Measurements from ENCODE around the gene TBC1D9B. TPM values are rescaled to one million over a fixed set of nuclear protein-coding genes. Genes with fewer than 3 reads are reported as not detected.

TBC1D9B gene
- total RNA-seq, 1 experiment from 2014 or later: 66.0 TPM

DNA sequence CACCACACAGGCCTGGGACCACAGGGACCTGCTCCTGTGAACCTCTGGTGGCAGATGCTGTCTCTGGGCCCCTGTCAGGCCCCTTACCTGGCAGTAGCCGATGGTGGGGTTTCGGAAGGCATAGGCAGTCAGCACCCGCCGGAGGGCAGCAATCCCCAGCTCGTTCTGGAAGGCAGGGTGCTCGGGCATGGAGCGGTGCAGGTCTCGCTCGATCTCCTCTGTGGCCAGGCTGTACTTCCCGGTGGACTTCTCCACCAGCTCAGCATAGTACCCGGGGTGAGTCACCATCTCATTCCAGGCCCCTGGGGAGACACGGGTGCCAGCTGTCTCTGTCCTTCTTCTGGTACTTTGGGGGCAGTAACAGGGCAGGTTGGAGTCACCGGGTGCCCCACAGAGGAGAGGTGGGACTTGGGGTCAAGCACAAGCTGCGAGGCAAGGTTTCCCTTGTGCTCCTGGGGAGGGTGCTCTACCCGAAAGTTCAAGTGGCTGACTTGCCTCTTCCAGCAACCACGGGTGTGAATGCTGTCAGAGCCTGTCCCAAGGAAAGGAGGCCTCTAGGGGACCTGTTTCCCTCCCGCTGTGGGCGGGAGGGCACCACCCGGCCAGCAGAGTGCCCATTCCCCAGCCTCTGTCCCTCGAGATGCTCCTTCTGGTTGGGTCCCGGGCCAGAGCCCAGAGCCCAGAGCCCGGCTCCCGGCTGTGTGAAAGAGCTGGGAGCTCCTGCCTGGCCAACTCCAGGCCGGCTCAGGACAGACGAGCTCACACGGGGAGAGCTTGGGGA lies 29.3 kb downstream of the TBC1D9B start:
- H3K79me2 ChIP-seq (ENCODE audit: low read length): no peaks in the 10 kb centered on the region
- no peaks in the 10 kb centered on the region for H3K9me2 ChIP-seq (replicated peaks; ENCODE audit: insufficient read depth, low read length)
- no peak overlapping the region for H3K4me2 ChIP-seq (ENCODE audit: low read depth, low read length, poor library complexity, severe bottlenecking)
- DNase-seq: no peak
- H3K27me3 ChIP-seq (ENCODE audit: low read length): no peaks in the 10 kb centered on the region
- no peak overlapping the region for H2AFZ ChIP-seq (ENCODE audit: low read length)
- H3K4me3 ChIP-seq (ENCODE audit: low read length): no peak overlapping the region
- no peaks in the 10 kb centered on the region for H3K9me3 ChIP-seq (ENCODE audit: low read length)
- H4K20me1 ChIP-seq (ENCODE audit: insufficient read depth, low read depth, low read length): no peaks in the 10 kb centered on the region
- H3K9ac ChIP-seq (ENCODE audit: low read length): no peak overlapping the region
- no peak overlapping the region for H3K27ac ChIP-seq (ENCODE audit: low read length)
- H3K4me1 ChIP-seq (ENCODE audit: low read length): no peaks in the 10 kb centered on the region
- H3K36me3 ChIP-seq (ENCODE audit: insufficient read depth, low read length): peaks cover 11% of the 10 kb centered on the region

- H3K36me3 ChIP-seq (ENCODE audit: insufficient read depth, low read length): peaks cover 8% of the 10 kb centered on the region
These were observed 31.1 kb downstream of the TBC1D9B start for GRCh38 chr5:179876610-179876952.

DNA sequence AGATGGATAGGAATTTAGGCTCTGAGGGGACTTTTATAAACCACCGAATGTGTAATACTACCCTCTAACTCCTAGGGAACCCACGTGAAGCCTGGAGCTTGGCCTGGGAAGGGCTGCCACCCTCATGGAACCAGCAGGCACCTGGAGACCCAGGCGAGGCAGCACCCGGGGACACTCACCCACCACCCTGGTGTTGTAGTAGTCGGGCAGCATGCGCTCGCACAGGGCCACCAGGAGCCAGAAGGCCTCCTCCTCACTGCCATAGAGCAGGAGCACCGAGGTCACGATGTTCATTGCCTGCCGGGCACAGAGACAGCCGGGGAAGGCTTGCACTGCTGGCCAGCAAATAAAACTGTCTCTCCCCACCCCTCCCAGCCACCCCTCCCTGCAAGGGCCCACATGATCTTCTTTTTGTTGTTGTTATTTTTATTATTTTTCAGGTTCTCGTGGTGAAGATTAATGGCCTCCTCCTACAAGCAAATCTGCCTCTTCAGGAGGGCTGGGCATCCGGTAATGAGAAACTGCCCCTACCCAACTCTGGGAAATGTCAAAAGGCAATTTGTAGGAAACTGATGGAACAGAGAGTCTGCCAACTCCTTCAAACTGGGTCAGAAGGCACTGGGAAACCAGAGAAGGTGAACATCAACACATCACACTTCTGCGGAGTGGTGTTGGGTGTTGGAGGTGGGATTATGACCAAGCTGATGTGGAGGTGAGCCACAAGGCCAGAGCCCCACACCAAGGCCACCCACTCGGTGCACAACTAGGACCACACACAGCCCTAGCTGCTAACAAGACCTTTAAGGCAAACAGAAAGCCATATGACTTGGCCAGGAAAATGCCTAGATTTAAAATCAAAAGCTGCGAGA lies 31.7 kb downstream of the TBC1D9B start:
- H3K27ac ChIP-seq (ENCODE audit: low read length): no peak overlapping the region
- no peak overlapping the region for H3K9ac ChIP-seq (ENCODE audit: low read length)
- no peaks in the 10 kb centered on the region for H3K79me2 ChIP-seq (ENCODE audit: low read length)
- no peaks in the 10 kb centered on the region for H4K20me1 ChIP-seq (ENCODE audit: insufficient read depth, low read depth, low read length)
- H3K4me2 ChIP-seq (ENCODE audit: low read depth, low read length, poor library complexity, severe bottlenecking): no peak overlapping the region
- DNase-seq: no peak
- no peaks in the 10 kb centered on the region for H3K27me3 ChIP-seq (ENCODE audit: low read length)
- H3K9me2 ChIP-seq (replicated peaks; ENCODE audit: insufficient read depth, low read length): no peaks in the 10 kb centered on the region
- no peak overlapping the region for H2AFZ ChIP-seq (ENCODE audit: low read length)
- no peaks in the 10 kb centered on the region for H3K4me1 ChIP-seq (ENCODE audit: low read length)
- H3K36me3 ChIP-seq (ENCODE audit: insufficient read depth, low read length): peaks cover 5% of the 10 kb centered on the region; the same call in 1 of the 2 replicates
- H3K9me3 ChIP-seq (ENCODE audit: low read length): no peaks in the 10 kb centered on the region
- no peak overlapping the region for H3K4me3 ChIP-seq (ENCODE audit: low read length)

More at GRCh38 chr5:179876610-179876952, 31.1 kb downstream of the TBC1D9B start:
- H3K27ac ChIP-seq (ENCODE audit: low read length): no peak overlapping the region
- no peaks in the 10 kb centered on the region for H3K27me3 ChIP-seq (ENCODE audit: low read length)
- H3K4me2 ChIP-seq (ENCODE audit: low read depth, low read length, poor library complexity, severe bottlenecking): no peak overlapping the region
- no peak overlapping the region for H3K9ac ChIP-seq (ENCODE audit: low read length)
- no peak overlapping the region for H2AFZ ChIP-seq (ENCODE audit: low read length)
- H4K20me1 ChIP-seq (ENCODE audit: insufficient read depth, low read depth, low read length): no peaks in the 10 kb centered on the region
- H3K9me3 ChIP-seq (ENCODE audit: low read length): no peaks in the 10 kb centered on the region
- DNase-seq: no peak
- H3K9me2 ChIP-seq (replicated peaks; ENCODE audit: insufficient read depth, low read length): no peaks in the 10 kb centered on the region
- no peak overlapping the region for H3K4me3 ChIP-seq (ENCODE audit: low read length)
- H3K4me1 ChIP-seq (ENCODE audit: low read length): no peaks in the 10 kb centered on the region
- H3K79me2 ChIP-seq (ENCODE audit: low read length): no peaks in the 10 kb centered on the region

GRCh38 chr5:179874536-179875292 lies 33.0 kb downstream of the TBC1D9B start:
- Histone ChIP-seq H4K20me1 (ENCODE audit: insufficient read depth, low read depth, low read length) (no peaks in the 10 kb centered on the region), H3K4me3 (ENCODE audit: low read length) (no peak overlapping the region), H3K9ac (ENCODE audit: low read length) (no peak overlapping the region), H3K27ac (ENCODE audit: low read length) (no peak overlapping the region), H3K36me3 (ENCODE audit: insufficient read depth, low read length) (peaks cover 8% of the 10 kb centered on the region; the same call in 1 of the 2 replicates), H3K4me2 (ENCODE audit: low read depth, low read length, poor library complexity, severe bottlenecking) (no peak overlapping the region), H3K79me2 (ENCODE audit: low read length) (no peaks in the 10 kb centered on the region), H2AFZ (ENCODE audit: low read length) (no peak overlapping the region), H3K9me2 (replicated peaks; ENCODE audit: insufficient read depth, low read length) (no peaks in the 10 kb centered on the region), H3K4me1 (ENCODE audit: low read length) (no peaks in the 10 kb centered on the region), H3K27me3 (ENCODE audit: low read length) (no peaks in the 10 kb centered on the region), H3K9me3 (ENCODE audit: low read length) (no peaks in the 10 kb centered on the region)
- no peak for DNase-seq

DNA sequence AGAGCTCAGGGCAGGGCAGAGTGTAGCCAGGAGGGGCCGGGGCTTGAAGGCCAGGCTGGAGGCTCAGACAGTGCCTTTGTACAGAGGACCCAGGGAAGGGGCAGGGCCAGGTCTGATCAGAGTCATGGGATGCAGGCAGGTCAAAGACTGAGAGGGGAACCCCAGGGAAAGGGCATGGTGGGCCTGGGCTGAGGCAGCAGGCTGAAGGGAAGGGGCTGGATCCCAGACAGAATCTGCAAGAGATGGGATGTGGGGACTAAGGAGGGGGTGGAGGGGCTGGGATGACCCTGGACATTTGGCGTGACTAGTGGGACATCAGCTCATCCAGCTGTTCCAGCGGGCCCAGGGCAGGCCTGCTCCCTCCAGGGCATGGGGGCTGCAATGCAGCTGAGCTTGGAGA lies 33.6 kb downstream of the TBC1D9B start:
- H3K27me3 ChIP-seq (ENCODE audit: low read length): no peaks in the 10 kb centered on the region
- H3K9me3 ChIP-seq (ENCODE audit: low read length): no peaks in the 10 kb centered on the region
- no peak overlapping the region for H3K4me2 ChIP-seq (ENCODE audit: low read depth, low read length, poor library complexity, severe bottlenecking)
- DNase-seq: no peak
- no peak overlapping the region for H2AFZ ChIP-seq (ENCODE audit: low read length)
- no peaks in the 10 kb centered on the region for H4K20me1 ChIP-seq (ENCODE audit: insufficient read depth, low read depth, low read length)
- no peaks in the 10 kb centered on the region for H3K9me2 ChIP-seq (replicated peaks; ENCODE audit: insufficient read depth, low read length)
- no peak overlapping the region for H3K4me3 ChIP-seq (ENCODE audit: low read length)
- peaks cover 8% of the 10 kb centered on the region; the same call in 1 of the 2 replicates for H3K36me3 ChIP-seq (ENCODE audit: insufficient read depth, low read length)
- H3K79me2 ChIP-seq (ENCODE audit: low read length): no peaks in the 10 kb centered on the region
- no peaks in the 10 kb centered on the region for H3K4me1 ChIP-seq (ENCODE audit: low read length)
- no peak overlapping the region for H3K9ac ChIP-seq (ENCODE audit: low read length)
- no peak overlapping the region for H3K27ac ChIP-seq (ENCODE audit: low read length)

DNA sequence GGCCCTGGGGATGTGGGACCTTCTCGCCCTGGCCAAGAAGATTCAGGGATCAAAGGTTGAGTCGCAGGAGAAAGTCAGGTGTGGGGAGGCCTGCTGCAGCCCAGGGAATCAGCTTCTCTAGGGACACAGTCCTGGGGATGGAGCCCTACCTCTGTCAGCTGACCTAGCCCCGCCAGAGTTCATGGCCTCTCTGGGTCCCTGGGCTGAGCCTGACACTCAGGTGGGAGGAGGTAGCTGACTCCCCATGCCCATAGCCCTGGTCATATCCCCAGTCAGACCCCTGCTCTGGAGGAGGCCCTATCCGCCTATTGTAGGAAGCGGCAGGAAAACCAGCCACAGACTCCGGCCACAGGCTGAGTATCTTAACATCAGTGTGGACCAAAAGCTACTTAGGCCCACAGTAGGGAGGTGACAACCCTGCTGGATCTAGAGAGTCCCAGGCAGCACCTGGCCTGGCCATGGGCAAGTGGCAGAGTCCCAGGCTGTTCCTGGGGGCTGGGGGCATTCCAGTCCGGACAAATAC lies 34.0 kb downstream of the TBC1D9B start:
- no peaks in the 10 kb centered on the region for H3K79me2 ChIP-seq (ENCODE audit: low read length)
- H3K4me3 ChIP-seq (ENCODE audit: low read length): no peak overlapping the region
- H3K4me2 ChIP-seq (ENCODE audit: low read depth, low read length, poor library complexity, severe bottlenecking): no peak overlapping the region
- no peaks in the 10 kb centered on the region for H3K9me3 ChIP-seq (ENCODE audit: low read length)
- no peaks in the 10 kb centered on the region for H4K20me1 ChIP-seq (ENCODE audit: insufficient read depth, low read depth, low read length)
- peaks cover 8% of the 10 kb centered on the region; the same call in 1 of the 2 replicates for H3K36me3 ChIP-seq (ENCODE audit: insufficient read depth, low read length)
- no peak for DNase-seq
- H3K4me1 ChIP-seq (ENCODE audit: low read length): no peaks in the 10 kb centered on the region
- no peaks in the 10 kb centered on the region for H3K27me3 ChIP-seq (ENCODE audit: low read length)
- H3K9me2 ChIP-seq (replicated peaks; ENCODE audit: insufficient read depth, low read length): no peaks in the 10 kb centered on the region
- H3K27ac ChIP-seq (ENCODE audit: low read length): no peak overlapping the region
- no peak overlapping the region for H3K9ac ChIP-seq (ENCODE audit: low read length)
- H2AFZ ChIP-seq (ENCODE audit: low read length): no peak overlapping the region

DNA sequence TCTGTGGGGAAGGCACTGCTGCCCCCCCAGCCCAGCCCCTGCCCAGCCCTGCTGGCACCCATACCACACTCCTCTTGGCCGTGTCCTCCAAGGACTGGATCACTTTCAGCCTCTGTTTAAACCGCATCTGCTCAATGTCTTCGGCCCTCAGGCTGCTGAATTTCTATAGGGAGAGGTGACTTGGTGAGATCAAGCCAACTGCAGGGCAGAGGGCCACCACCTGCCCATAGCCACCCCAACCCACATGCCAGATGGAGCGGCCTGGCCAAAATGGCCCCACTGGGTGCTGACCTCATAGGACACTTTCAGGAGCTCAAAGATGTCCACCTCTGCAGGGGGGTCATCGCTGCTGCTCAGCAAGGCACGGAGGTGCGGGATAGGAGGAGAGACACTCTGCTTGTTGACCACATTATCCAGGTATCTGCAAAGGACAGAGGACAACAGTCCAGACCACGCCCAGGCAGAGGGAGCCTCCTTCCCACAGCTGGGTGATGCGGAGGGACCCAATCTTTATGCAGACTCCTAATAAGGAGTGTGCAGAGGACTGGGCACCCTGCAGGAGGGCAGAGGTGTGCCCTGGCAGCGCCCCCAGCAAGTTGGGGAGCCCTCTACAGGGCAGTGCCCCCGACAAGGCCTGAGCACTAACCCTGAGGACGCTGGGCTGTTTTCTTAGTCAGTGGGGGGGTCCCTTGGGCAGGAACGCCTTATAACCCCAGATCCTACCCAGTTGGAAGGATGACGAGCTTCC lies 34.7 kb downstream of the TBC1D9B start:
- no peak for DNase-seq
- no peaks in the 10 kb centered on the region for H3K9me2 ChIP-seq (replicated peaks; ENCODE audit: insufficient read depth, low read length)
- no peaks in the 10 kb centered on the region for H3K27me3 ChIP-seq (ENCODE audit: low read length)
- no peak overlapping the region for H3K4me2 ChIP-seq (ENCODE audit: low read depth, low read length, poor library complexity, severe bottlenecking)
- no peak overlapping the region for H2AFZ ChIP-seq (ENCODE audit: low read length)
- peaks cover 11% of the 10 kb centered on the region; the same call in 1 of the 2 replicates for H3K36me3 ChIP-seq (ENCODE audit: insufficient read depth, low read length)
- no peak overlapping the region for H3K4me3 ChIP-seq (ENCODE audit: low read length)
- H3K27ac ChIP-seq (ENCODE audit: low read length): no peak overlapping the region
- H3K4me1 ChIP-seq (ENCODE audit: low read length): no peaks in the 10 kb centered on the region
- H3K9ac ChIP-seq (ENCODE audit: low read length): no peak overlapping the region
- no peaks in the 10 kb centered on the region for H4K20me1 ChIP-seq (ENCODE audit: insufficient read depth, low read depth, low read length)
- H3K79me2 ChIP-seq (ENCODE audit: low read length): no peaks in the 10 kb centered on the region
- no peaks in the 10 kb centered on the region for H3K9me3 ChIP-seq (ENCODE audit: low read length)

Measured in Karpas-422 (cell line).